Islet precursor cell (in vitro differentiated cells): ENCODE results near the gene MYD88.

ENCODE experiments used
- DNase-seq: peaks from one replicate; pipeline ENCODE4 v3.0.0-alpha.2; 2018

The MYD88 gene

DNA sequence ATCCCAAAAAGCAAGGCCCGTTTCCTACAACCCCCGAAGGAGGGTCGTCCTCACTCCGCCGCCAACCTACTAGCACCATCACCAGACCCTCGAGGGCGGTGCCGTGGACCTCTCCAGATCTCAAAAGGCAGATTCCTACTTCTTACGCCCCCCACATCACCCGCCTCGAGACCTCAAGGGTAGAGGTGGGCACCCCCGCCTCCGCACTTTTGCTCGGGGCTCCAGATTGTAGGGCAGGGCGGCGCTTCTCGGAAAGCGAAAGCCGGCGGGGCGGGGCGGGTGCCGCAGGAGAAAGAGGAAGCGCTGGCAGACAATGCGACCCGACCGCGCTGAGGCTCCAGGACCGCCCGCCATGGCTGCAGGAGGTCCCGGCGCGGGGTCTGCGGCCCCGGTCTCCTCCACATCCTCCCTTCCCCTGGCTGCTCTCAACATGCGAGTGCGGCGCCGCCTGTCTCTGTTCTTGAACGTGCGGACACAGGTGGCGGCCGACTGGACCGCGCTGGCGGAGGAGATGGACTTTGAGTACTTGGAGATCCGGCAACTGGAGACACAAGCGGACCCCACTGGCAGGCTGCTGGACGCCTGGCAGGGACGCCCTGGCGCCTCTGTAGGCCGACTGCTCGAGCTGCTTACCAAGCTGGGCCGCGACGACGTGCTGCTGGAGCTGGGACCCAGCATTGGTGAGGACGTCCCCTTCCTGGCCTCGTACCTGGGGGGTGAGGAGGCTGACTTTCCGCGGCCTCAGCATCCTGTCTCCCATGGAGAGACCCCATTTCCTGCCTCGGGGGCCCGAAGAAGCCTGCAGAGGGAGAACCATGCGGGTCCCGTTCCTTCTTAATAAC lies at the start of gene MYD88:
TSS of gene MYD88 (plus strand) at position 313 of the 842 bp plus-strand sequence. CDS start at position 353, 40 bp downstream.
- DNase-seq = peak; percentile 86

DNA sequence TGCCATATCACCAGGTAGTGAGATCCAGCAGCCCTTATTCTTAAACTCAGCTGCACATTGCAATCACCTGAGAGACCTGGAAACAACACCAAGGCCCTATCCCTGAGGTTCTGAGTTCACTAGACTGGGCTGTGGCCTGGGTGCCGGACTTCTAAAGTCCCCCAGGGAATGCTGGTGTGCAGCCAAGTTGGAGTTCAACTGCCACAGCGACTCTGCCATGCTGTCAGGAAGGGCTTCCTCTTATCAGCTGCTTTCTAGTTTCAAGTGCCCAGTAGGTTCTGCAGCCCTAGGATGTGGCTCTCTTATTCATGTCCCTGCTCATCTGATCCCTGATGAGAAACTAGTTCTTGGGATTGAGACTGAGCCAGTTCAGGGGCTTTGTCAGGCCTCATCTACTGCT lies 49.3 kb upstream of the MYD88 start:
- no peak for DNase-seq

DNA sequence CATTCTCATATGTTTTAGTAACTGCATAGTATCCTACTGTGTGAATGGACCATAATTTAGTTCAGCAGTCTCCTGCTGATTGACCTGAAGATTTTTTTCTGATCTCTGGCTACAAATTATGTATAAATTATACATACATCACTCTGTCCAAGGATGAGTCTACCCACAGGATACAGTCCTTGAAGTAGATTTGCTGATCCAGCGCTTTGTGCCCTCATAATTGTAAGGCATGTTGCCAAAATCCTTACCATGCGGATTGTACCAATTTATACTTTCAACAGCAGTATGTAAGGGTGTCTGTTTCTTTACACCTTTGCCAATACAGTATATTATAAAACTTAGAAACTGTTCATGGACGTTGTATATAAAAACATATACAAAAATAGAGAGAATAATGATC lies 48.0 kb upstream of the MYD88 start:
- no peak for DNase-seq

DNA sequence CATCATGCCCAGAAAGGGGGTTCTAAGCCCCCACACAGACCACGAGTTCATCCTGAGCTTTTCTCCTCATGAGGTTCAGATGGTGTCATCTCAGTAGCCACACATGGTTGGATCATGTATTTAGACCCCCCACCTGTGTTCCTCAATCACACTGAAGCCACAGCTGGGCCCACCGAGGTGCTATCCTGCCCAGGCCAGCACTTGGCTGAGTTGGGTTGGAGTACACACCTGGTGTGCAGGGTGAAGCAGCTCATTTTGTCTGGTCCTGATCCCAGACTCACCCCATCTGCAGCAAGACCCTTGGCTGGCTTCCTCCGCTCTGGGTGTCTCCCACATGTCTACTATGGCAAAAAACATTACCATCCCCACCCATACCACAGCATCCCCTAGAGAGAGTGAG lies 43.5 kb upstream of the MYD88 start:
- DNase-seq = no peak

- DNase-seq = peak; percentile 44
Measured at GRCh38 chr3:38095669-38096483, 42.6 kb upstream of the MYD88 start.

GRCh38 chr3:38097446-38098375 lies 40.8 kb upstream of the MYD88 start:
- DNase-seq = peak; percentile 45

- DNase-seq = no peak
Measured at GRCh38 chr3:38098376-38098723, 40.1 kb upstream of the MYD88 start.

DNA sequence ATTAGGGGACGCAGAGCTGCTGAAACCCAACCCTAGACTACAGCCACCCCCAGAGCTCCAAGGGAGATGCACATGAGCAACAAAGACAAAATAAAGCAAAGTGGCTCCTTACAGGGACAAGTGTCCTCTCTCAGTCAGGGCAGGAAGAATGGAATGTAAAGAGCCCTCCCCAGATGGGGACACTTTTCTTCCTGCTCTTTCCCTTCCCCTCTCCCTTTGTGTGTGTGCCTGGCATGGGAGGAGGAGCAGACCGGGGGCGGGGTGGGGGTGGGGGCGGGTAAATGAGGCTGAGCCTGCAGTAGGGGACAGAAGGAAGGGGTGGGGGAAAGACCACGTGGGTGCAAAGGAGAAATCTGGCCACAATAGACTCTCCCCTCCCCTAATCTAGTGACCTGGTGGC lies 38.9 kb upstream of the MYD88 start:
- peak; percentile 50 for DNase-seq

GRCh38 chr3:38100498-38100897 lies 38.0 kb upstream of the MYD88 start:
- no peak for DNase-seq

DNA sequence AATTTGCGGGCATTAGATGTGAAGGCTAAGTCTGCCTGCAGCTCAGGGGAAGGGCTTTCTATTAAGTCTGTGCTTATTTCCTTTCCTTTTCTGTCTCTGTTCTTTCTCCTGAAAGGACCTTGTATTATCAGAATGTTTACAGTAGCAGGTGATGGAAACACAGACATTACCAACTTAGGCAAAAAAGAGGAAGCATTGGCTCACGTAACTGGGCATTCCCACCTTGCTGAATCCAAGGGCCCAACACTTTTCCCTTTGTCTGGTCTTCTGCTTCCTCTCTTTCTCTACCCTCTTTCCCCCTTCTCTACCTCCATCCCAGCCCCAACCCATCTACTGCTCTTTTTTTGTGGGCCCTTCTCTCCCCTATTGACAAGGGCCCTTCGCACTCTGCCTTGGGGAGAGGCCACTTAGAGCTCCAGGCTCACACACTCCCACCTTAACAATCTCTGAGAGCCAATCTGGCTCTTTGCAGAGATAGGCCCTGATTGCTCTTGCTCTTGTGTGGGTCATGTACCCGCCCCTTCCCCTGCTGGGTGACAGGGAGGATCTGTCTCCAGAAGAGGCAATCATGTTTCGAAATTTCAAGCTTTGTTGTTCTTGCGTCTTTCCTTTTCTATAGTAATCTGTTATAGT lies 36.5 kb upstream of the MYD88 start:
- DNase-seq = peak; percentile 45

DNA sequence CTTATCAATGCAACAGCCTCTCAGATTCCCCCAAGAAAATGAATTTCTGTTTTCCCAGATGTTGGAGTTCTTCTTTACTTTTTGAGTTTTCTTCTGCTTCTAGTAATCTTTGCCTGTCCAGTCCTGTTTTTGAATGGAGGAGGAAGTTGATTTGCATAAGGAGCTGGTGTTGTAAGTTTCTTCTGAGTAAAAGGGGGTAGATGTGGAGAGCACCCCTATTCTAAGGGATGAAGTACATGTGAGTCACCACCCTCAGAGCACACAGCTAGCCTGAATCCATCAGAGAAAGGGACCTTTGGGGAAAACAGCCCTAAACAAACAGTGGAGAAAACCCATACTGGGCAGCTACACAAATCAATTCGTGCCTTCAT lies 36.0 kb upstream of the MYD88 start:
- DNase-seq = no peak

GRCh38 chr3:38105525-38105924 lies 32.9 kb upstream of the MYD88 start:
- no peak for DNase-seq

DNA sequence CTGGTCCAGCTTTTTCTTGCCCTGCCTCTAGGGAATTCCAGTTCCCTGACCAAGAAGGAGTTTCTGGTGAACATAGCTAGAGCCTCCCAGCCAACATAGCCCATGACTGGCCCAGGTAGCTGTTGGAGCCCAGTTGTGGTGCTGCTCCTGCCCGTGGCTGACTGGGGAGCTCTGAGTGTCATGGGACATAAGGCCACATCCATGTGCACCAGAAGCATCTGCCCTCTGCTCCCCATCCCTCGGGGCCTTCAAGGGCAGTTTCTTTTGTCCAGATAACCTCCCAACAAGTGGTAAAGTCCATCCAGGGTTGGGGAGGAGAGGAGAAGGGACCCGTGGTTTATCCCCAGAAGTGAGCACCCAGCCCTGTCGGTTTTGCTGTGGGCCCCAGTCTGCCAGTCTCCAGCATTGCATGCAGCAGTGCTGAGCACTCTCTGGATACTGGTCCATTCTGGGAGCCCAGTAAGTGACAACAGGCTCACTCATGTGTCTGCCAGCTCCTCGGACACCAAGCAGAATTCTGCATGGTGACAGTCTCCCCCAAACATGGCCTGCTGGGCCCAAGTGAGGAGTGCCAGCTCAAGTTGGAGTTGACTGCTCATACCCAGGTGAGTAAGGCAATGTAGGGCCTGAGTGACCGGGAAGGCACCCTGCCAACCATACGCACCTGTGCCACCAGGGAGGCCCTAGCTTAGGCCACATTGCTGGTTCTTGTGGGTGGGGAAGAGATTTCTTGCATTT lies 30.4 kb upstream of the MYD88 start:
- DNase-seq = peak; percentile 49

- DNase-seq = peak; percentile 44
Measured at GRCh38 chr3:38108649-38109579, 29.5 kb upstream of the MYD88 start.

DNA sequence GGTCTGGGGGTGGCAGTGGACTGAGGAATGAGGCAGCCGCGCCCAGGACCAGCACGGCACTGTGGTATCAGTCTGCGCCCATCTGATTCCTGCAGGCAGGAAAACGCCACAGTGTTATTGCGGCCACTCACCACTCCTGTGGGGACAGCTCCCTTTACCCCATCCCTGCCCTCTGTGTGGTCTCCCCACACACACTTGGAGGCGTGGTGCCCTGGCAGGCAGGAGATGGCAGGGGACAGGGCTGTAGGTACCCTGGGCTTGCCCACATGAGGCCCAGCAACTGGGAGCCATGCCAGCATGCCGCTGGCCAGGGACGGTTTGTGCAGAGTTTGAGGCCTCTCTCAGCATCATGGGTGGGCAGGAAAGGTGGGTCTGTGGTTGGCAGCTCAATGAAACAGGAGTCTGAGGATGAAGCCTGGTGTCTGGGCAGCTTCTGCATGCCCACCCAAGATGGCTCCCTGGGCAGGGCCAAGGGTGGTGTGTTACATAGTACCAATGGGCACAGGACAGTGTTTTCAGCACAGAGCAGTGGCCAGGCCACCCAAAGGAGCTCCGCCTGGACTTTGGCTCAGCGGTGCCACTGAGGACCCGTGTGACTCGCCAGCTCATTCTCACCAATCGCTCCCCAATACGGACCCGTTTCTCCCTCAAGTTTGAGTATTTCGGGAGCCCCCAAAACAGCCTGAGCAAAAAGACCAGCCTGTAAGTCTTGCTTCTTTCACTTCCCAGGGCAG lies 28.7 kb upstream of the MYD88 start:
- peak; percentile 43 for DNase-seq

DNA sequence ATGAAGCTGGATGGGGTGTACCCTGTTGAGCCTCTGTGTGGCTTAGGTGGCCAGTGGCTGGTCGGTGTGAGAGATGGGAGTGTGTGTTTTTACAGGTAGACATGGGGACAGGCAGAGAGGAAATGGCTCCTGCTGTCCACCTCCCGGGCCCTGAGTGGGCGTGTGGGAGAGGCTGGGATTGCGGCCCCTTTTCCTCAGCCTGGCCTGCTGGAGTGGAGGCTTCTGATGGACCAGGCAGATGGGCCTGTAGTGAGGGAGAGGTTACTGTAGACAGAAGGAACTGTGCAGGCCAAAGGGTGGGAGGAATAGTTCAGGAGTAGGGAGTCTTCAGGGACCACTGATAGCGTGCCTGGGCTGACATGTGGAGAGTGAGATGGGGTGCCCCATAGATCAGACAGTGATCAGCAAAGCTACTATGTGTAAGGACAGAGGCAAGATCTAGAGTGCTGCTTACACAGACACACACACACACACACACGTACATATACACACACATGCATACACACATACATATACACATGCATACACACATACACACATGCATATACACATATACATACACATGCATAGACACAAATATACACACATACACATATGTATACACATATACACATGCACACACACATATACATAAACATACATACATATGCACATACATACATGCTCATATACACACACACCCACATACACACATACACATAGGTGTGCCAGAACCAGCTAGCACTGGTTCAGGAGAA lies 28.0 kb upstream of the MYD88 start:
- peak; percentile 38 for DNase-seq

GRCh38 chr3:38111201-38111600 lies 27.3 kb upstream of the MYD88 start:
- DNase-seq = no peak

DNA sequence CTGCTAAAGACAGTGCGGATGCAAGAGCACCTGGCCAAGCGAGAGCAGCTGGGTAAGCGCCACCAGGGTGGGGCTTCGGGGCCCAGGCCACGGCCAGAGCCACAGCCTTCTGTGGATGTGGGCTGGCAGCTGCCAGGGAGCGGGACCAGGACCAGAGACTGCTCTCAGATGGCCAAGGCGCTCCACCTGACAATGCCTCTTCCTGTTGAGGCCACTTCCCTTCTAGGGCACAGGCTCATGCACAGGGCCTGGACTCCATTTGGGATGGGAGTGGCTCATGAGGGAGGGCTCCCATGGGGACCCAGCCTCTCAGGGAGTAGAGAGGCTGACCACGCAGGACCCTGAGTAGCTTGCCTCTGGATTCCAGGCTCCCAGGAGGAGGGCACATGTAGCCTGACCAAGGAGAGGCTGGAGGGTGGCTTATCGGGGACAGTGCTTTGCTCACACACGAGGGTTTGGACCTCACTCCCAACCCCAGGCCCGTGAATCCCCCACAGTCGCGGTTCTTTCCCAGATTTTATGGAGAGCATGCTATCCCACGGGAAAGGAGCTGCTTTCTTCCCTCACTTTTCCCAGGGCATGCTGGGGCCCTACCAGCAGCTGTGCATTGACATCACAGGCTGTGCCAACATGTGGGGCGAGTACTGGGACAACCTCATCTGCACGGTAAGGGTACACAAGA lies 26.6 kb upstream of the MYD88 start:
- DNase-seq = peak; percentile 47

GRCh38 chr3:38112378-38112761 lies 26.1 kb upstream of the MYD88 start:
- peak; percentile 42 for DNase-seq
